Measurements from ENCODE around the gene CASK.

- TF ChIP-seq, protein P1, sequence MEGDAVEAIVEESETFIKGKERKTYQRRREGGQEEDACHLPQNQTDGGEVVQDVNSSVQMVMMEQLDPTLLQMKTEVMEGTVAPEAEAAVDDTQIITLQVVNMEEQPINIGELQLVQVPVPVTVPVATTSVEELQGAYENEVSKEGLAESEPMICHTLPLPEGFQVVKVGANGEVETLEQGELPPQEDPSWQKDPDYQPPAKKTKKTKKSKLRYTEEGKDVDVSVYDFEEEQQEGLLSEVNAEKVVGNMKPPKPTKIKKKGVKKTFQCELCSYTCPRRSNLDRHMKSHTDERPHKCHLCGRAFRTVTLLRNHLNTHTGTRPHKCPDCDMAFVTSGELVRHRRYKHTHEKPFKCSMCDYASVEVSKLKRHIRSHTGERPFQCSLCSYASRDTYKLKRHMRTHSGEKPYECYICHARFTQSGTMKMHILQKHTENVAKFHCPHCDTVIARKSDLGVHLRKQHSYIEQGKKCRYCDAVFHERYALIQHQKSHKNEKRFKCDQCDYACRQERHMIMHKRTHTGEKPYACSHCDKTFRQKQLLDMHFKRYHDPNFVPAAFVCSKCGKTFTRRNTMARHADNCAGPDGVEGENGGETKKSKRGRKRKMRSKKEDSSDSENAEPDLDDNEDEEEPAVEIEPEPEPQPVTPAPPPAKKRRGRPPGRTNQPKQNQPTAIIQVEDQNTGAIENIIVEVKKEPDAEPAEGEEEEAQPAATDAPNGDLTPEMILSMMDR (IDR thresholded peaks at IDR 0.05; ENCODE audit: low read depth, low read length, poor library complexity, severe bottlenecking) = no peak
- TF ChIP-seq EZH2phosphoT487 (IDR thresholded peaks at IDR 0.05; ENCODE audit: borderline replicate concordance, low read length) = no peak
Observed at GRCh38 chrX:41837270-41837944, 85.9 kb downstream of the CASK start.
